NCI-H226 (cell line): ENCODE results near the gene ACVRL1.

Experiments
- DNase-seq: peaks from one replicate; pipeline ENCODE4 v3.0.0-alpha.2; 2015

ACVRL1 gene

GRCh38 chr12:51900323-51900889 lies 6.9 kb upstream of the ACVRL1 start:
- no peak for DNase-seq

GRCh38 chr12:51901121-51901817 lies 6.0 kb upstream of the ACVRL1 start:
- DNase-seq: no peak

DNA sequence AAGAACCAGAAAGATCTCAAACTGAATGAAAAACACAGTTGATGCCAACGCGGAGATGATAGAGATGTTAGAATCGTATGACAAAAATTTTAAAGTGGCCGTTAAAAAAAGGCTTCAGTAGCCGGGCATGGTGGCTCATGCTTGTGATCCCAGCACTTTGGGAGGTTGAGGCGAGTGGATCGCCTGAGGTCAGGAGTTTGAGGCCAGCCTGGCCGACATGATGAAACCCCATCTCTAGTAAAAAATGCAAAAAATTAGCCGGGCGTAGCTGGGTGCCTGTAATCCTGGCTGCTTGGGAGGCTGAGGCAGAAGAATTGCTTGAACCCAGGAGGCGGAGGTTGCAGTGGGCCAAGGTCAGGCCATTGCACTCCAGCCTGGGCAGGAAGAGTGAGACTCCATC lies 5.4 kb upstream of the ACVRL1 start:
- no peak for DNase-seq

GRCh38 chr12:51904951-51905470 lies 2.3 kb upstream of the ACVRL1 start:
- DNase-seq: no peak

DNA sequence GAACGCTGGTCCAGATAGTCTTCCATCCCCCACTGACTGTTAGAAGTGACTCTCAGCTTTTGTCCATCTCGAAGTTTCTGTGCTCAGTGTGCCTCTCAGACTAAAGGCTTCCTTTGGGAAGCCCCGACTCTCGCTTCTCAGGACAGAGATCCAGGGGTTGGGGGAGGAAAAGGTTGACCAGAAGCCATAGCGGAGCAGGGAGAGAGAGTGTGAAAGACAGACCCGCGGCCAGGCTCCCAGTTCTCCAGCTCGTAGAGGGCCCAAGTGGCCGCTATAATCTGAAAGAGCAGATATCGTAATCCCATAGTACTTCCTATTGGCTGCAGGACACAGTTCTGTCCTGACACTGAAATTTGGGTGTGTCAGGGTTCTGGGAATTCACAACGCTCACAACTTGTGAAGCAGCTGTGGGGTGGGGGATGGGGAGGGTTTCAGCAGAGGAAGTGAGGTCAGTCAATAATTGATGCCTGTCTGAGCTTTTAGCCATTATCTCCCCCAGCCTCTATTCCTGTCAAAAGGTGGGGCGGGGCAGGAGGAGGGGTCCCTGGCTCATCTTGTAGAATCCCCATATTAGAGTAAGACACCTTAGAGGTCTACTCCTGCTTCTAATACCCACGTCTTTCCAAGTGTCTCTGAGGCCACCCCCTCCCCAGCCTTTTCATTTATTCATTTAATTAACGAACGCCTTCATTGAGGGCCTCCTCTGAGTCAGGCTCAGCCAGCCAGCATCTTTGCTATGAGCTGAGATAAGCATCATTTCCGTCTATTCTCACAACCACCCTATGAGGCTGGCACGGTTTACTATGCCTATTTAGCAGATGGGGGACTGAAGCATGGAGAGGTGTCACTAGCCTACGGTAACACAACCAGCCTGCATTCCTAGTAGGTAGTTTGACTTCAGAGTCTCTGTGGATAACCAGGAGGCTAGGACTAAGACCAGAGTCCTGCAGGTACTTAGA lies 1.6 kb upstream of the ACVRL1 start:
- no peak for DNase-seq

DNA sequence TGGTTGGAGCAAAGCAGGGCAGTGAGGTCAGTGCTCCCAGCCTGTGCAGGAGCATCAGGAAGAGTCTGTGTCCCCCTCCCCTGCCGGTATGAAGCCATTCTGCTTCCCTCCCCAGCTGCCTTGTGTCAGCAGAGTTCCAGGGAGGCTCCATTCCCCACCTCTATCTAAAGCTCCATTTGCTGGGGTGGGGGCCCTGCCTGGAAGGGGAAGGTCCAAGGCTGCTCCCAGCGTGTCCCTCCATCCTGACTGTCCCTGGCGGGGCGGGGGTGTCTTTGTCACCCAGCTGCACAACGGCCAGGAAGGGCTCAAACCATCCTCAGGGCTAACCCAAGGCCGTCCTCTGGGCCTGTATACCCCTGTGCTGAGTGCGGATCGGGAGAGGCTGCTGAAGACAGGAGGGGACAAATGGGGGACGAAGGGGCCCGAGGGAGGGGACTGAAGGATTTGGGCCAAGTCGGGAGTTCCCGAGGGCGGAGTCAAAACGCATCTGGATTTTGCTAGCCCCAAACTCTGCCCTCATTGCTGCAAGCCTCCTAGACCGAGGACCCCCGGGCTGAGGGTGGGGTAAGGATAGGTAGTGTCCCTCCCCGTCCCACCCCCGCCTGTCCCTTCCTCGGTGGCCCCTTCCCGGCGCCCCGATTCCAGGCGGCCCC lies 748 bp upstream of the ACVRL1 start:
- DNase-seq: no peak

GRCh38 chr12:51907856-51908425 lies 637 bp downstream of the ACVRL1 start:
- DNase-seq: no peak

- DNase-seq: no peak
Observed at GRCh38 chr12:51908876-51909592, 1.7 kb downstream of the ACVRL1 start.

- DNase-seq: no peak
Observed at GRCh38 chr12:51910168-51910567, 2.9 kb downstream of the ACVRL1 start.

- no peak for DNase-seq
Observed at GRCh38 chr12:51910691-51911090, 3.4 kb downstream of the ACVRL1 start.

DNA sequence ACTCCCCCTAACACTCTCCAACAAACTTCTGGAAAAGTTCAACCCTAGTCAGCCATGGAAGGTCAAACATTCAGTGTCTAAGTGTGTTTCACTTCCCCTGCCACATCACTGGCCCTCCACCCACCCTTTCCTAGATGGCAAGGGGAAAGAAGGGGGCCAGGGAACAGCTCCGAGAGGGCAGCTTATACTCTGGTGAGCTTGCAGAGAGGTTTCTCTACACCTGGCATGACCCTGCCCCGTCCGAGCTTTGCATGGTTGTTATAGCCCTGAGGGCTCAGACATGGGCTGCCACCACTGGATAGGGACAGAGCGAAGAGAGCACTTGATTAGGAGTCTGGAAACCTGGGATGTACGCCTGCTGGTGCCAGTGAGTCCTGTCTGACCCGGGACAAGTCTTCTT lies 4.0 kb downstream of the ACVRL1 start:
- no peak for DNase-seq

- peak; percentile 24 for DNase-seq
Observed at GRCh38 chr12:51911788-51912711, 4.7 kb downstream of the ACVRL1 start.

GRCh38 chr12:51913071-51914033 lies 6.0 kb downstream of the ACVRL1 start:
- DNase-seq: no peak

GRCh38 chr12:51914034-51914923 lies 7.0 kb downstream of the ACVRL1 start:
- DNase-seq: no peak

DNA sequence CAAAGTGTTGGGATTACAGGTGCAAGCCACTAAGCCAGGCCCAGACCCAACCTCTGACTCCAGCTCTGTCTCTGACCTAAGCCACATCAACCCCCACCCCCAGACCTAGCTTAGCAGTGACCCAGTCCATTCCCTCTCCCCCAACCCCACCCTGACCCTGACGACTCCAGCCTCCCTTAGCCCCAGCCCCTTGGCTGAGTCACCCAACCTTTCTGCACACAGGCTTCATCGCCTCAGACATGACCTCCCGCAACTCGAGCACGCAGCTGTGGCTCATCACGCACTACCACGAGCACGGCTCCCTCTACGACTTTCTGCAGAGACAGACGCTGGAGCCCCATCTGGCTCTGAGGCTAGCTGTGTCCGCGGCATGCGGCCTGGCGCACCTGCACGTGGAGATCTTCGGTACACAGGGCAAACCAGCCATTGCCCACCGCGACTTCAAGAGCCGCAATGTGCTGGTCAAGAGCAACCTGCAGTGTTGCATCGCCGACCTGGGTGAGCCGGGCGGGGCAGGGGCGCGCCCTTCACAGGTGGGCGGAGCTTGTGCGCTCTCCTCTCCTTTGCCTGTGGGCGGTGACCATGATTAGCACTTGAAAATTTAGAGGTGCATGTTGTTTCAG lies 7.8 kb downstream of the ACVRL1 start:
- DNase-seq: no peak

GRCh38 chr12:51915951-51916350 lies 8.6 kb downstream of the ACVRL1 start:
- DNase-seq: no peak

GRCh38 chr12:51917041-51917590 lies 9.8 kb downstream of the ACVRL1 start:
- no peak for DNase-seq
